ENCODE results near the gene UPP2. TPM values are rescaled to one million over a fixed set of nuclear protein-coding genes. Genes with fewer than 3 reads are reported as not detected.

Gene UPP2
- total and polyA plus RNA-seq, 2 of the 8 experiments (the other 6 are each of a cell fraction or from before 2014, with no cell fraction given) = not detected

GRCh38 chr2:158114516-158114915 is 12.8 kb downstream of the UPP2 start:
- no peak overlapping the region for H3K9ac ChIP-seq (replicated peaks in 1 of 4; ENCODE audit: extremely low read depth in 1 of 4, low read depth in 3 of 4, low read length in 3 of 4)
- ChIA-PET POLR2A (ENCODE audit: partially characterized antibody) (interaction anchor here (0.6 kb wide), 1 partner anchor 268 kb away, joined by 3 read pairs; no protein-coding TSS in a partner anchor), CTCF (ENCODE audit: partially characterized antibody) (no interaction called here)
- no peak overlapping the region for H4K8ac ChIP-seq (ENCODE audit: extremely low read depth, insufficient read depth, low read length)
- no peak overlapping the region for H4K5ac ChIP-seq (ENCODE audit: insufficient read length, low read depth, low read length)
- no peaks in the 10 kb centered on the region for H3K79me2 ChIP-seq (ENCODE audit: control insufficient read depth in 1 of 2, insufficient read depth in 2 of 2, low read length in 2 of 2)
- H3K56ac ChIP-seq (replicated peaks; ENCODE audit: insufficient read length, low read depth, low read length) = no peak overlapping the region
- no peak overlapping the region for H2BK120ac ChIP-seq (replicated peaks; ENCODE audit: low read depth, low read length)
- no peak overlapping the region for H2BK20ac ChIP-seq (ENCODE audit: low read length)
- H3K27me3 ChIP-seq (replicated peaks in 1 of 4; ENCODE audit: control insufficient read depth in 3 of 4, extremely low read depth in 1 of 4, insufficient read depth in 3 of 4, low read length in 3 of 4) = no peaks in the 10 kb centered on the region
- no peak overlapping the region for H2BK12ac ChIP-seq (ENCODE audit: low read depth, low read length)
- H3K14ac ChIP-seq (ENCODE audit: insufficient read length) = no peak overlapping the region
- H4K20me1 ChIP-seq (replicated peaks in 1 of 2; ENCODE audit: control insufficient read depth in 1 of 2, insufficient read depth in 2 of 2, low read length in 2 of 2) = no peaks in the 10 kb centered on the region
- H3K4me1 ChIP-seq (replicated peaks in 1 of 4; ENCODE audit: control insufficient read depth in 3 of 4, insufficient read depth in 4 of 4, low read length in 3 of 4) = peaks cover 0 to 3% (median 0%) of the 10 kb centered on the region in 4 experiments; a peak in 1 of 7 replicates
- H2BK5ac ChIP-seq (ENCODE audit: low read depth, low read length) = no peak overlapping the region
- H2AK5ac ChIP-seq (ENCODE audit: low read depth, low read length) = no peak overlapping the region
- WGBS, 2 experiments (ENCODE audit: extremely low coverage in 1 of 2, insufficient coverage in 1 of 2, insufficient read length in 1 of 2, insufficient replicate concordance in 2 of 2, low coverage in 1 of 2, low lambda C conversion rate in 2 of 2, missing lambda C conversion rate in 1 of 2) = 77% methylated on average over 2 of the region's 2 CpGs; no CpG with 5 or more reads in 1 of the 2 experiments
- H3K27ac ChIP-seq (ENCODE audit: low read depth, low read length) = no peak overlapping the region
- no peak overlapping the region for H2BK15ac ChIP-seq (ENCODE audit: low read length)
- H3K18ac ChIP-seq (ENCODE audit: extremely low read depth, low read length) = no peak overlapping the region
- H3K79me1 ChIP-seq (ENCODE audit: low read depth, low read length) = no peaks in the 10 kb centered on the region
- no peak overlapping the region for H4K91ac ChIP-seq (replicated peaks; ENCODE audit: insufficient read length, low read length)
- no peak overlapping the region for H3K4ac ChIP-seq (replicated peaks; ENCODE audit: insufficient read length, low read depth, low read length)
- no peak overlapping the region for H3K23ac ChIP-seq (ENCODE audit: insufficient read length)
- DNase-seq (ENCODE audit: low read depth in 1 of 2, low spot score in 2 of 2) (no peak), FAIRE-seq (no peak)
- no peak overlapping the region for H3K4me2 ChIP-seq (ENCODE audit: insufficient read depth in 1 of 2, low read depth in 2 of 2, low read length in 2 of 2)
- TF ChIP-seq SAP30 (IDR thresholded peaks at IDR 0.05; ENCODE audit: insufficient read depth, insufficient replicate concordance, low read length) (no peak), RAD21 (IDR thresholded peaks at IDR 0.05 in 1 of 2, conservative IDR thresholded peaks at IDR 0.05 in 1 of 2; ENCODE audit: low read depth in 2 of 2, low read length in 2 of 2) (no peak), HDAC2 (IDR thresholded peaks at IDR 0.05; ENCODE audit: borderline replicate concordance in 1 of 2, low read depth in 2 of 2, low read length in 2 of 2) (no peak)
- H2AFZ ChIP-seq (ENCODE audit: low read length) = no peak overlapping the region
- H3K4me3 ChIP-seq (ENCODE audit: extremely low read depth in 1 of 4, insufficient read depth in 2 of 4, low read depth in 3 of 4, low read length in 4 of 4) = no peak overlapping the region
- H3K36me3 ChIP-seq (ENCODE audit: control insufficient read depth in 2 of 4, insufficient read depth in 4 of 4, low read length in 3 of 4) = no peaks in the 10 kb centered on the region
- H3K9me3 ChIP-seq (ENCODE audit: insufficient read depth in 2 of 2, low read depth in 1 of 2, low read length in 1 of 2) = no peaks in the 10 kb centered on the region
- no peaks in the 10 kb centered on the region for H3K23me2 ChIP-seq (ENCODE audit: low read depth, low read length)
